Motor neuron (in vitro differentiated cells): Measurements from ENCODE around the gene CNEP1R1. TPM values are rescaled to one million over a fixed set of nuclear protein-coding genes. Genes with fewer than 3 reads are reported as not detected.
"Not testable (repeated sequence)": the region's sequence is repeated elsewhere in the genome, so short reads cannot be mapped to it uniquely, and the experiment has no call there.

Source experiments
- ATAC-seq, 8 experiments: fragments of 200-7000 bp; cut with Tn5 transposase; replicated peaks in 6 of 8; 2 replicates each; pipeline ENCODE4 v1.8.0; 2021; ENCODE audit warnings: mild to moderate bottlenecking in 8 of 8, moderate library complexity in 8 of 8
- H3K27ac ChIP-seq, 2 donors: fragments of 250-450 bp; sonication (Bioruptor Pico); 2 replicates each; pipeline ENCODE4 v1.9.0; 2021; ENCODE audit warnings: antibody characterized with exemption in 2 of 2, mild to moderate bottlenecking in 2 of 2, moderate library complexity in 1 of 2
- H3K4me1 ChIP-seq, 2 donors: fragments of 250-450 bp; sonication (Bioruptor Pico); replicated peaks in 1 of 2; 2 replicates each; pipeline ENCODE4 v1.6.1; 2021; ENCODE audit warnings: antibody characterized with exemption in 2 of 2, mild to moderate bottlenecking in 2 of 2, moderate library complexity in 1 of 2
- H3K4me3 ChIP-seq, 5 donors: fragments of 250-450 bp; sonication (Bioruptor Pico); 2 replicates each; pipeline ENCODE4 v1.9.0; 2021; ENCODE audit warnings: antibody characterized with exemption in 5 of 5, mild to moderate bottlenecking in 5 of 5, moderate library complexity in 4 of 5
- WGBS, 10 experiments: fragments of 450-650 bp; shearing (Covaris generic); methylation state at CpG; one replicate each; pipeline ENCODE4 v1.0.0; 2022; 5-methylcytosine and 5-hydroxymethylcytosine counted together
- in situ Hi-C, 9 experiments: fragments of 400-800 bp; cut with MboI; loops; one replicate each; pipeline ENCODE4 v1.15.0; 2021; ENCODE audit warnings: low sequenced_read_pairs in 9 of 9, low pct_unique_long_range_greater_than_20kb in 2 of 9; ENCODE audit not compliant: unreplicated experiment in 9 of 9
- total RNA-seq, 8 experiments: library from RNA; unstranded; fragments of 300-600 nt; gene quantifications; 2 replicates each; pipeline versions ENCODE4 v1.2.3 to v1.2.4, GENCODE V29; 2022

Gene CNEP1R1
- total RNA-seq, 8 experiments from 2014 or later = 13.2 to 23.1 (median 14.7) TPM

DNA sequence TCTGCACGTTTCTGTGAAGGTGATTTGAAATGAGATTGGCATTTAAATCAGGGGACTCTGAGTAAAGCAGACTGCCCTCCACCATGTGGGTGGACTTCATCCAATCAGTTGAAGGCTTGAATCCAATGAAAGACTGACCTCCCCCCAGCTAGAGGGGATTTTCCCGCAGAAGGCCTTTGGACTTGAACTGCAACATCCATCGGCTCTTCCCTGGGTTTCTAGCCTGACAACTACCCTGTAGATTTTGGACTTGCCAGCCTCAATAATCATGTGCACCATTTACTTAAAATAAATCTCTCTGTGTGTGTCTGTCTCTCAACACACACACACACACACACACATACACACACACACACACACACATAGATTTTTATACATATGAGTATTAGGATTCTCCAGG, 23.9 kb upstream of the CNEP1R1 start:
- Histone ChIP-seq H3K27ac (no peak overlapping the region), H3K4me3 (no peak overlapping the region), H3K4me1 (no peaks in the 10 kb centered on the region)
- no peak for ATAC-seq
- WGBS, 10 experiments = 44 to 77% (median 71%) methylated on average over 1 to 3 of the region's 3 CpGs; no CpG with 5 or more reads in 5 of the 10 experiments
- in situ Hi-C loops = no loop called here

DNA sequence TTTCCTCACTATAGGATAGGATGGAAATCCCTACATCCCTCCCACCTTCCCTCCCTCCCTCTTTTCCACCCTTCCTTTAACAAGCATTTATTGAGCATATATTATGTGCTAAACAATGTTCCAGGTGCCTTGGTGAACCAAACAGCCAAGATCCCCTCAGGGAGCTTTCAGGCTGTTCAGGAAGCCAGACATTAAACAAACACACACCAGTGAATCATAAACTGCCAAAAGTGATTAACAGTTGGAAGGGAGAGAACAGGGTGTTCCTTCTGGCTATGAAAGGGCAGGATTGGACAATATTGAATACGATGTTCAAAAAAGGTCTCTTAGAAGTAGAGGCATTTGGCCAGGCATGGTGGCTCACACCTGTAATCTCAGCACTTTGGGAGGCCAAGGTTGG, 22.8 kb upstream of the CNEP1R1 start:
- in situ Hi-C loops = no loop called here
- H3K4me3 ChIP-seq = no peak overlapping the region
- 43 to 100% (median 92%) methylated on average over 1 of the region's 1 CpG; no CpG with 5 or more reads in 6 of the 10 experiments for WGBS, 10 experiments
- no peak overlapping the region for H3K27ac ChIP-seq
- H3K4me1 ChIP-seq = no peaks in the 10 kb centered on the region
- ATAC-seq = no peak

DNA sequence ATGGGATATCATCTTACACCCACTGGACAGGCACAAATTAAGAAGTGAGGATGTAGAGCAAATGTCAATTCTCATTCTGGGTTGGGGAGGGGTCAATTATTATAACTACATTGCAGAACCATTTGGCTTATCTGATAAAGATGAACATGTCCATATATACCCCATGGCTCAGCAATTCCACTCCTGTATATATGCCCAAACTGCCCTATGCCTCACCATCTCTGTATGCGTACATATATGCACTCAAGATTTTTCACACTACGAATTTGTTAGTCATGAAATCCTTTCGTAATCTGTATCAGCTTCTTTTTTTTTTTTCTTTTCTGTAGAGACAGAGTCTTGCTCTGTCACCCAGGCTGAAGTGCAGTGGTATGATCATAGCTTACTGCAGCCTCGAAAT, 20.8 kb upstream of the CNEP1R1 start:
- 7 to 94% (median 63%) methylated on average over 2 to 4 of the region's 4 CpGs; no CpG with 5 or more reads in 2 of the 10 experiments for WGBS, 10 experiments
- no peak for ATAC-seq
- in situ Hi-C loops = no loop called here

DNA sequence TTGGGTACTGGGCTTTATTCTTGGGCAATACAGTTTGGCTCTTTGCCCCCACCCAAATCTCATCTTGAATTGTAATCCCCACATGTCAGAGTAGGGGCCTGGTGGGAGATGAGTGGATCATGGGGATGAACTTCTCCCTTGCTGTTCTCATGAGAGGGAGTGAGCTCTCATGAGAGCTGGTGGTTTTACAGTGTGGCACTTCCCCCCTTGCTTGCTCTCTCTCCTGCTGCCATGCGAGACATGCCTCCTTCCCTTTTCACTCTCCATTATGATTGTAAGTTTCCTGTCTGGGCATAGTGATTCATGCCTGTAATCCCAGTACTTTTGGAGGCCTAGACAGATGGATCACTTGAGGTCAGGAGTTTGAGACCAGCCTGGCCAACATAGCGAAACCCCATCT, 18.1 kb upstream of the CNEP1R1 start:
- Histone ChIP-seq H3K4me3 (no peak overlapping the region), H3K27ac (no peak overlapping the region), H3K4me1 (no peaks in the 10 kb centered on the region)
- WGBS, 10 experiments = 20 to 100% (median 82%) methylated on average over 1 to 2 of the region's 2 CpGs; no CpG with 5 or more reads in 4 of the 10 experiments
- in situ Hi-C loops = no loop called here
- ATAC-seq = no peak

More for the DNA sequence above, 20.8 kb upstream of the CNEP1R1 start:
- Histone ChIP-seq H3K4me3 (no peak overlapping the region), H3K27ac (no peak overlapping the region), H3K4me1 (no peaks in the 10 kb centered on the region)

DNA sequence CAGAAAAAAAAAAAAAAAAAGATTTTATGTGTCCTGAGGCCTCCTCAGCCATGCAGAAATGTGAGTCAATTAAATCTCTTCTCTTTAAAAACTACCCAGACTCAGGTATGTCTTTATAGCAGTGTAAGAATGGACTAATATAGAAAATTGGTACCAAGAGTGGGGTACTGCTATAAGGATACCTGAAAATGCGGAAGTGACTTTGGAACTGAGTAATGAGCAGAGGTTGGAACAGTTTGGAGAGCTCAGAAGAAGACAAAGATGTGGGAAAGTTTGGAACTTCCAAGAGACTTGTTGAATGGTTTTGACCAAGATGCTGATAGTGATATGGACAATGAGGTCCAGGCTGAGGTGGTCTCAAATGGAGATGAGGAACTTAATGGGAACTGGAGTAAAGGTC, 17.3 kb upstream of the CNEP1R1 start:
- Histone ChIP-seq H3K4me1 (no peaks in the 10 kb centered on the region), H3K27ac (no peak overlapping the region), H3K4me3 (no peak overlapping the region)
- in situ Hi-C loops = no loop called here
- 43 to 100% (median 80%) methylated on average over 1 of the region's 1 CpG; no CpG with 5 or more reads in 3 of the 10 experiments for WGBS, 10 experiments
- ATAC-seq = no peak

DNA sequence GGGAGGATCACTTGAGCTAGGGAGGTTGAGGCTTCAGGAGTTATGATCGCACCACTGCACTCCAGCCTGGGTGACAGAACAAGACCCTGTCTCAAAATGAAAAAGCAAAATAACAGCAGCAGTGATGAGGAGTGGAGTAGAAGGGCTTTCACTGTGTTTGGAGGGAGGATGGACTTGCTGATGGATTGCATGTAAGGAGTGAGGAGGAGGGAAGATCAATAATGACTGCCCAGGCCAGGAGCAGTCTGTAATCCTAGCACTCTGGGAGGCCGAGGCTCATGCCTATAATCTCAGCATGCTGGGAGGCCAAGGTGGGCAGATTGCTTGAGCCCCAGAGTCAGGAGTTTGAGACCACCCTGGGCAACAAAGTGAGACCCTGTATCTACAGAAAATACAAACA, 14.8 kb upstream of the CNEP1R1 start:
- Histone ChIP-seq H3K4me1 (no peaks in the 10 kb centered on the region), H3K27ac (no peak overlapping the region), H3K4me3 (no peak overlapping the region)
- 0 to 100% (median 78%) methylated on average over 1 to 2 of the region's 2 CpGs; no CpG with 5 or more reads in 4 of the 10 experiments for WGBS, 10 experiments
- ATAC-seq = no peak
- in situ Hi-C loops = no loop called here

DNA sequence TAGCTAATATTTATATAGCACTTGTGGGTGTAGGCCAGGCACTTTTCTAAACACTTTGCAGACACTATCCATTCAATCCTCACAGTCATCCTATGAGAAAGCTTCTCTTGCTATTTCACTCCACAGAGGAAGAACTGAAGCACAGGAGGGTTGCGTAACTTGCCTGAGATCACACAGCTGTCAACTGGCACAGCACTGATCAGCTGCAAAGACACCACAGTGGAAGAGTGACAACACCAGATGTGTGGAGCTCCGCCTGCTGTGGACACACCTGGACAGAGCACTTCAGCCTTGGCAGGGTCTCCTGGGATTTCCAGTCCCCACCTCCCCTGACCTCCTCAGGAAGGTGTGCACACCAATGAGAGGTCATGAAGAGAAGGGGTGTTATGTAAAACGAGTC, 13.3 kb upstream of the CNEP1R1 start:
- ATAC-seq = no peak
- Histone ChIP-seq H3K27ac (no peak overlapping the region), H3K4me1 (no peaks in the 10 kb centered on the region), H3K4me3 (no peak overlapping the region)
- WGBS, 10 experiments = 0 to 100% (median 50%) methylated on average over 1 of the region's 3 CpGs; no CpG with 5 or more reads in 5 of the 10 experiments
- in situ Hi-C loops = no loop called here

DNA sequence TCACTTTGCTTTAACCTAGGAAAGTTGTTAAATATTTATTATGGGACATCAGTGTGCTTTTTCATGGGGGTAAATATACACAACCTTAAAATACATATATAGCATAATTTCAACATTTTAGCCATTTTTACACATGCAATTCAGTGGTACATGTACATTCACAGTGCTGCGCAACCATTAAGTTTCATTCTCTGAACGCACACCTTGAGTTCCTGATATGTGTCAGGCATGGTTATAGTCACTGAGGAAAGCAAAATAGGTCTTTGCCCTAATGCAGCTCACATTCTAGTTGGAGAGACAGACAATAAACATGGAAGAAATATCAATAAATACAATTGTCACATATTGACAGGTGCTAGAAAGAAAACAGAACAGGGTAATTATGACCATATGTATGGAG, 12.8 kb upstream of the CNEP1R1 start:
- ATAC-seq = no peak
- WGBS, 10 experiments = 65 to 100% (median 96%) methylated on average over 1 to 2 of the region's 2 CpGs; no CpG with 5 or more reads in 2 of the 10 experiments
- in situ Hi-C loops = no loop called here
- H3K27ac ChIP-seq = no peak overlapping the region
- H3K4me1 ChIP-seq = no peaks in the 10 kb centered on the region
- no peak overlapping the region for H3K4me3 ChIP-seq

DNA sequence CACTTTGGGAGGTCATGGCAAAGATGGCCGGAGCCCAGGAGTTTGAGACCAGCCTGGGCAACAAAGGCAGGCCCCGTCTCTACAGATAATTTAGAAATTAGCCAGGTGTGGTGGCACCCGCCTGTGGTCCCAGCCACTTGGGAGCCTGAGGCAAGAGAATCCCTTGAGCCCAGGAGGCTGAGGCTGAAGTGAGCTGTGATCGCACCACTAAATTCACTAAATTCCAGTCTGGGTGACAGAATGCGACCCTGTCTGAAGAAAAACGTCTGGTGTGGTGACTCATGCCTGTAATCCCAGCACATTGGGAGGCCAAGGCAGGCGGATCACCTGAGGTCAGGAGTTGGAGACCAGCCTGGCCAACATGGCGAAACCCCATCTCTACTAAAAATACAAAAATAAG, 10.8 kb upstream of the CNEP1R1 start:
- H3K27ac ChIP-seq, H3K4me1 ChIP-seq, in situ Hi-C loops, ATAC-seq, H3K4me3 ChIP-seq: not testable (repeated sequence)
- WGBS, 10 experiments = 80 to 100% (median 95%) methylated on average over 1 to 5 of the region's 8 CpGs; no CpG with 5 or more reads in 4 of the 10 experiments

DNA sequence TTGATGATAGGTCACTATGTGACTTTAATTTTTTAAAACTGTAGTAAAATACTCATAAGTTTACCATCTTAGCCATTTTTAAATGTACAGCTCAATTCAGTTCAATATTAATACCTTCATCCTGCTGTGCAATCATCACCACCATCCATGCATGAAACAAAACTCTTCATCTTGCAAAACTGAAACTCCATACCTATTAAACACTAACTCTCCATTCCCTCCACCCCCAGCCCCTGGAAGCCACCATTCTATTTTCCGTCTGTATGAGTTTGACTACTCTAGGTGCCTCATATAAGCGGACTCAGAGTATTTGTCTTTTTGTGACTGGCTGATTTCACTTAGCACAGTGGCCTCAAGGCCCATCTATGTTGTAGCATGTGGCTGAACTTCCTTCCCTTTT, 9.4 kb upstream of the CNEP1R1 start:
- ATAC-seq = no peak
- WGBS, 10 experiments = 47 to 83% (median 51%) methylated on average over 2 of the region's 2 CpGs; no CpG with 5 or more reads in 7 of the 10 experiments

DNA sequence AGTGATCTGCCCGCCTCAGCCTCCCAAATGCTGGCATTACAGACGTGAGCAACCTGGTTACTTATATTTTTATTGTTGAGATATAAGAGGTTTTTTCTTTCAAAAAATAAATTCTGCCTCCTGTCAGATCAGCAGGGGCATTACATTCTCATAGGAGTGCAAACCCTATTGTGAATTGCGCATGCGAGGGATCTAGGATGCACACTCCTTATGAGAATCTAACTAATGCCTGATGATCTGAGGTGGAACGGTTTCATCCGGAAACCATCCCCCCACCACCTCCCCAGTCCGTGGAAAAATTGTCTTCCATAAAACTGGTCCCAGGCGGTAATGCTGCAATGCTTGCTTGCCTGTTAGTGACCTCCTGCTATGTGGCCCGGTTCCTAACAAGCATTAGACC, 7.5 kb upstream of the CNEP1R1 start:
- Histone ChIP-seq H3K4me3 (no peak overlapping the region), H3K4me1 (peaks cover 0 to 3% of the 10 kb centered on the region in 2 donors), H3K27ac (no peak overlapping the region)
- 18 to 100% (median 77%) methylated on average over 1 to 9 of the region's 9 CpGs; no CpG with 5 or more reads in 1 of the 10 experiments for WGBS, 10 experiments
- peak in 3 of 8 experiments; percentile 21 to 82 (median 53) for ATAC-seq
- in situ Hi-C loops = no loop called here

More for the DNA sequence above, 9.4 kb upstream of the CNEP1R1 start:
- in situ Hi-C loops = no loop called here
- Histone ChIP-seq H3K27ac (no peak overlapping the region), H3K4me1 (no peaks in the 10 kb centered on the region), H3K4me3 (no peak overlapping the region)

DNA sequence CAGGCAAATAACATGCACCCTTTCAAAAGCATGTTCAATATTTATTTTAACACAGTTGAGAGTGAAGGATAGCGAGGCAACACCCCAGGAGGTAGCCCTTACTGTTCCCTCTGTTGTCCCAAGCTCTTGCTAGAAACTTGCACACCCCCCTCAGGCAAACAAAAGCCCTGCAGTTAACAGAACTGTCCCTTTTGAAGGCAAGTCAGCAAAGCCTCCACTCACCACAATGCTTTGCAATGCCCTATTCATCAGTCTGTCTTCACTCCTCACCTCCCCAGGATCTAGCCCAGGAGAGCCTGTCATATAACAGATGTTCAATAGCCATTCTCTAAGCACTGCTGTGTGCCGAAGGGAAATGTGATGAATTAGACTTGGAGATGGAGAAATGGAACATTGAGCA, 3.5 kb upstream of the CNEP1R1 start:
- H3K27ac ChIP-seq = no peak overlapping the region
- WGBS, 10 experiments = 0 to 43% (median 10%) methylated on average over 1 to 2 of the region's 2 CpGs; no CpG with 5 or more reads in 3 of the 10 experiments
- ATAC-seq = peak in 3 of 8 experiments; percentile 4 to 9 (median 5)
- in situ Hi-C loops = no loop called here
- H3K4me1 ChIP-seq = peaks cover 8% of the 10 kb centered on the region in 2 donors
- H3K4me3 ChIP-seq = no peak overlapping the region

DNA sequence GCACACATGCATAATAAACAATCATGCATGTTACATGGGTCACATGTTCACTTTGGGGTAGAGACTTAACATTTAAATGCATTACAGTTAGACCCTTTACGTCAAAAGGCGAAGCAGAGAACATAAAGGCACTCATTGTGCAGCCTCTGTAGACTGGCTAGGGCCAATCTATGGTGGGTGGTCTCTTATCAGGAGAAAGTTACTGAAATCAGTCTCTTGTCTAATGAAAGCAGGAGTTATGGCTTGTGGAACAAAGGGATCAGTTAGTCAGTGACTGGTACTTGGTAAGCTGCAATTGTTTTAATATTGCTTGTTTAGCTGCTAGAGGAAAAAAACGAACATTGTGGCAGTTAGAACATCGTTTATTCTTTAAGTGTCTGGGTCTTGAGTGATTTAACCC, 1.4 kb upstream of the CNEP1R1 start:
- WGBS, 10 experiments = 37 to 61% (median 50%) methylated on average over 2 to 4 of the region's 4 CpGs; no CpG with 5 or more reads in 1 of the 10 experiments
- peaks cover 9% of the 10 kb centered on the region in 2 donors for H3K4me1 ChIP-seq
- no peak for ATAC-seq
- H3K27ac ChIP-seq = no peak overlapping the region
- in situ Hi-C loops = no loop called here
- H3K4me3 ChIP-seq = no peak overlapping the region

DNA sequence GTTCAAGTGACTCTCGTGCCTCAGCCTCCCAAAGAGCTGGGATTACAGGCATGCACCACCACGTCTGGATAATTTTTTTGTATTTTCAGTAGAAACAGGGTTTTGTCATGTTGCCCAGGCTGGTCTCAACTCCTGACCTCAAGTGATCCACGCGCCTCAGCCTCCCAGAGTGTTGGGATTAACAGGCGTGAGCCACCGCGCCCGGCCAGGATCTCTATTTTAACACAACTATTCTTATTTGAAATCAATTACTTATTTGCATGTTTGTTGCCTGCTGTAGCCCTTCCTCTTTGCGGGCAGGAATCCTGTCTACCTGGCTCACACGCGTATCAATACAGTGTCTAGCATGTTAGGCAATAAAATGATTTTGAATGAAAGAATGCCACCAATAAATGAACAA, 818 bp upstream of the CNEP1R1 start:
- Histone ChIP-seq H3K4me3 (no peak overlapping the region), H3K27ac (no peak overlapping the region), H3K4me1 (peaks cover 9% of the 10 kb centered on the region in 2 donors)
- in situ Hi-C loops = no loop called here
- 75 to 100% (median 93%) methylated on average over 1 to 9 of the region's 11 CpGs; no CpG with 5 or more reads in 2 of the 10 experiments for WGBS, 10 experiments
- ATAC-seq = no peak
